ENCODE data around the gene HOMER1.

DNA sequence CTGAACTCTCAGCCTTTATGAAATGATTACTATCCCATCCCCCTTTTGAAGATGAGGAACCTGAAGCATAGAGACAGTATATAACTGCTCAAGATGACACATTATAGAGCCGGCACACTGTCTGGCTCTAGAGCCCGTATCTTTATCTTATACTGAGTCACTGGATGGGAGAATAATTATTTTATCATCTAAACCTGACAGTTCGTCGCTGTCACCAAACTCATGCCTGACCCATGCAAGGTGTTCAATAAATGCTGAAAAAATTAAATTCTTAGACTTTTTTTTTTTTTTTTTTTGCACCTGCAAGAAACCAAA, 38.8 kb downstream of the HOMER1 start:
- TF ChIP-seq, protein P1, sequence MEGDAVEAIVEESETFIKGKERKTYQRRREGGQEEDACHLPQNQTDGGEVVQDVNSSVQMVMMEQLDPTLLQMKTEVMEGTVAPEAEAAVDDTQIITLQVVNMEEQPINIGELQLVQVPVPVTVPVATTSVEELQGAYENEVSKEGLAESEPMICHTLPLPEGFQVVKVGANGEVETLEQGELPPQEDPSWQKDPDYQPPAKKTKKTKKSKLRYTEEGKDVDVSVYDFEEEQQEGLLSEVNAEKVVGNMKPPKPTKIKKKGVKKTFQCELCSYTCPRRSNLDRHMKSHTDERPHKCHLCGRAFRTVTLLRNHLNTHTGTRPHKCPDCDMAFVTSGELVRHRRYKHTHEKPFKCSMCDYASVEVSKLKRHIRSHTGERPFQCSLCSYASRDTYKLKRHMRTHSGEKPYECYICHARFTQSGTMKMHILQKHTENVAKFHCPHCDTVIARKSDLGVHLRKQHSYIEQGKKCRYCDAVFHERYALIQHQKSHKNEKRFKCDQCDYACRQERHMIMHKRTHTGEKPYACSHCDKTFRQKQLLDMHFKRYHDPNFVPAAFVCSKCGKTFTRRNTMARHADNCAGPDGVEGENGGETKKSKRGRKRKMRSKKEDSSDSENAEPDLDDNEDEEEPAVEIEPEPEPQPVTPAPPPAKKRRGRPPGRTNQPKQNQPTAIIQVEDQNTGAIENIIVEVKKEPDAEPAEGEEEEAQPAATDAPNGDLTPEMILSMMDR (IDR thresholded peaks at IDR 0.05), result no peak
- TF ChIP-seq POLR2A (IDR thresholded peaks at IDR 0.05), result no peak
